ENCODE measurements around the gene COL4A6. TPM values are rescaled to one million over a fixed set of nuclear protein-coding genes. Genes with fewer than 3 reads are reported as not detected.
"Not testable (repeated sequence)": the region's sequence is repeated elsewhere in the genome, so short reads cannot be mapped to it uniquely, and the experiment has no call there.

Gene COL4A6
- polyA plus RNA-seq, 3 donors = not detected

DNA sequence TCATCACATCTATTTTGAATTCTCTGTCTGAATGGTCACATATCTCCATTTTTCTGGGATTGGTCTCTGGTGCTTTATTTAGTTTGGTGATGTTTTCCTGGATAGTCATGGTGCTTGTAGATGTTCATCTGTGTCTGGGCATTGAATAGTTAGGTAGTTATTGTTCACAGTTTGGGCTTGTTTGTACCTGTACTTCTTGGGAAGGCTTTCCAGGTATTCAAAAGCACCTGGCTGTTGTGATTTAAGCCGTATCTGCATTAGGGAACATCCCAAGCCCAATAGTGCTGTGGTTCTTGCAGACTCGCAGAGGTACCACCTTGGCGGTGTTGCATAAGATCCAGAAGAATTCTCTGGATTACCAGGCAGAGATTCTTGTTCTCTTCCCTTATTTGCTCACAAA lies 46.0 kb upstream of the COL4A6 start:
- Mint-ChIP-seq H3K4me3 (no peak overlapping the region), H3K4me1 (no peaks in the 10 kb centered on the region), H3K27ac (no peak overlapping the region), H3K27me3 (ENCODE audit: low read depth in 3 of 3) (peaks cover 0 to 2% (median 0%) of the 10 kb centered on the region in 3 donors), H3K9me3 (peaks cover 0 to 7% (median 3%) of the 10 kb centered on the region in 7 donors), H3K36me3 (no peaks in the 10 kb centered on the region)
- DNase-seq = no peak
- TF ChIP-seq, protein P1, sequence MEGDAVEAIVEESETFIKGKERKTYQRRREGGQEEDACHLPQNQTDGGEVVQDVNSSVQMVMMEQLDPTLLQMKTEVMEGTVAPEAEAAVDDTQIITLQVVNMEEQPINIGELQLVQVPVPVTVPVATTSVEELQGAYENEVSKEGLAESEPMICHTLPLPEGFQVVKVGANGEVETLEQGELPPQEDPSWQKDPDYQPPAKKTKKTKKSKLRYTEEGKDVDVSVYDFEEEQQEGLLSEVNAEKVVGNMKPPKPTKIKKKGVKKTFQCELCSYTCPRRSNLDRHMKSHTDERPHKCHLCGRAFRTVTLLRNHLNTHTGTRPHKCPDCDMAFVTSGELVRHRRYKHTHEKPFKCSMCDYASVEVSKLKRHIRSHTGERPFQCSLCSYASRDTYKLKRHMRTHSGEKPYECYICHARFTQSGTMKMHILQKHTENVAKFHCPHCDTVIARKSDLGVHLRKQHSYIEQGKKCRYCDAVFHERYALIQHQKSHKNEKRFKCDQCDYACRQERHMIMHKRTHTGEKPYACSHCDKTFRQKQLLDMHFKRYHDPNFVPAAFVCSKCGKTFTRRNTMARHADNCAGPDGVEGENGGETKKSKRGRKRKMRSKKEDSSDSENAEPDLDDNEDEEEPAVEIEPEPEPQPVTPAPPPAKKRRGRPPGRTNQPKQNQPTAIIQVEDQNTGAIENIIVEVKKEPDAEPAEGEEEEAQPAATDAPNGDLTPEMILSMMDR (IDR thresholded peaks at IDR 0.05) = no peak
- no peaks in the 10 kb centered on the region for H3K27me3 ChIP-seq (ENCODE audit: control insufficient read depth in 2 of 2, insufficient read depth in 2 of 2, low read length in 2 of 2)
- intact Hi-C loops (cut with micrococcal nuclease) = no loop called here
- no peak overlapping the region for H3K4me3 ChIP-seq (replicated peaks in 1 of 3; ENCODE audit: low read depth in 2 of 3, low read length in 3 of 3)
- H2AFZ ChIP-seq (ENCODE audit: insufficient read depth, low read depth, low read length, poor library complexity, severe bottlenecking) = no peak overlapping the region
- no peaks in the 10 kb centered on the region for H4K20me1 ChIP-seq (ENCODE audit: insufficient read depth, low read length)
- no peaks in the 10 kb centered on the region for H3K79me2 ChIP-seq (ENCODE audit: insufficient read depth, low read length)
- H3K4me1 ChIP-seq (ENCODE audit: control insufficient read depth in 1 of 2, insufficient read depth in 2 of 2, low read length in 2 of 2) = no peaks in the 10 kb centered on the region
- H3K9me3 ChIP-seq (replicated peaks in 1 of 2; ENCODE audit: control insufficient read depth in 1 of 2, insufficient read depth in 1 of 2, low read length in 2 of 2) = no peaks in the 10 kb centered on the region
- WGBS (ENCODE audit: insufficient coverage) = 100% methylated on average over 1 of the region's 3 CpGs
- H3K9ac ChIP-seq (ENCODE audit: insufficient read depth, low read length, poor library complexity, severe bottlenecking) = no peak overlapping the region
- no peak overlapping the region for H3K4me2 ChIP-seq (replicated peaks; ENCODE audit: extremely low read depth, low read length, poor library complexity, severe bottlenecking)
- H3K27ac ChIP-seq (ENCODE audit: low read depth in 1 of 2, low read length in 2 of 2) = no peak overlapping the region
- no peaks in the 10 kb centered on the region for H3K36me3 ChIP-seq (replicated peaks in 1 of 2; ENCODE audit: control insufficient read depth in 1 of 2, insufficient read depth in 2 of 2, low read length in 2 of 2)

DNA sequence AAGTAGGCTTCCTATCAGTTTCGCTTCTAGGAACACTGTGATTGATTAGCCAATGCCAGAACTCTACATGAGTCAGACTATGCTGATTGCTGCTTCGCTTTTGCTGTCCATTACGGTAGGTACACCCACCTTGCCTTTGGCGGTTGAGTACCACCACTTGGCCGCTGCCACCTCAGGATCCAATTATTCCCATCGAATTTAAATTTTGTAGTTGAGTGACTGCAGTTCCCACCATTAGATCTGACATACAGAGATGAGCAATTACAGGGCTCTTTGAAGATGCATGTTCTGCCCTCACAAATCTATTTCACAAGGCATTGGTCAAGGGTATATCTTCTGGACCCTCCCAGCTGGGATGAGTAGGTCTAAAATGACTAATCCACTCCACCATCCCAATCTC lies 43.3 kb upstream of the COL4A6 start:
- DNase-seq; H3K36me3 Mint-ChIP-seq; H2AFZ ChIP-seq (ENCODE audit: insufficient read depth, low read depth, low read length, poor library complexity, severe bottlenecking); H3K27ac ChIP-seq (ENCODE audit: low read depth in 1 of 2, low read length in 2 of 2); H3K79me2 ChIP-seq (ENCODE audit: insufficient read depth, low read length); H3K27ac Mint-ChIP-seq; H3K4me1 ChIP-seq (ENCODE audit: control insufficient read depth in 1 of 2, insufficient read depth in 2 of 2, low read length in 2 of 2); H3K4me1 Mint-ChIP-seq; intact Hi-C loops (cut with micrococcal nuclease); H3K9me3 ChIP-seq (replicated peaks in 1 of 2; ENCODE audit: control insufficient read depth in 1 of 2, insufficient read depth in 1 of 2, low read length in 2 of 2); H3K36me3 ChIP-seq (replicated peaks in 1 of 2; ENCODE audit: control insufficient read depth in 1 of 2, insufficient read depth in 2 of 2, low read length in 2 of 2); H4K20me1 ChIP-seq (ENCODE audit: insufficient read depth, low read length); H3K27me3 ChIP-seq (ENCODE audit: control insufficient read depth in 2 of 2, insufficient read depth in 2 of 2, low read length in 2 of 2); H3K4me3 Mint-ChIP-seq; H3K9ac ChIP-seq (ENCODE audit: insufficient read depth, low read length, poor library complexity, severe bottlenecking); H3K27me3 Mint-ChIP-seq (ENCODE audit: low read depth in 3 of 3); H3K4me2 ChIP-seq (replicated peaks; ENCODE audit: extremely low read depth, low read length, poor library complexity, severe bottlenecking); H3K4me3 ChIP-seq (replicated peaks in 1 of 3; ENCODE audit: low read depth in 2 of 3, low read length in 3 of 3): not testable (repeated sequence)
- peaks cover 0 to 13% (median 3%) of the 10 kb centered on the region in 7 donors for H3K9me3 Mint-ChIP-seq
- no CpG with 5 or more reads among the region's 6 CpGs for WGBS (ENCODE audit: insufficient coverage)

All from CD14-positive monocyte (primary cell).